GM21515 (cell line): ENCODE data around the gene TUT1.
A peak's percentile ranks its signal among the peaks of the same experiment; 100 is the strongest.
"Not testable (repeated sequence)": the region's sequence is repeated elsewhere in the genome, so short reads cannot be mapped to it uniquely, and the experiment has no call there.

ENCODE experiments used
- ATAC-seq: cut with Tn5 transposase; IDR thresholded peaks from one replicate; pipeline ENCODE4 v1.9.1; 2021; ENCODE audit not compliant: unreplicated experiment

TUT1 gene

GRCh38 chr11:62591448-62592145 is at the start of gene TUT1:
Gene TUT1, minus strand, starts transcription at chr11:62591523. Its CDS starts 38 bp downstream, at chr11:62591485.
- ATAC-seq = peak; percentile 74

GRCh38 chr11:62632492-62632891 is 41.2 kb upstream of the TUT1 start:
- no peak for ATAC-seq

DNA sequence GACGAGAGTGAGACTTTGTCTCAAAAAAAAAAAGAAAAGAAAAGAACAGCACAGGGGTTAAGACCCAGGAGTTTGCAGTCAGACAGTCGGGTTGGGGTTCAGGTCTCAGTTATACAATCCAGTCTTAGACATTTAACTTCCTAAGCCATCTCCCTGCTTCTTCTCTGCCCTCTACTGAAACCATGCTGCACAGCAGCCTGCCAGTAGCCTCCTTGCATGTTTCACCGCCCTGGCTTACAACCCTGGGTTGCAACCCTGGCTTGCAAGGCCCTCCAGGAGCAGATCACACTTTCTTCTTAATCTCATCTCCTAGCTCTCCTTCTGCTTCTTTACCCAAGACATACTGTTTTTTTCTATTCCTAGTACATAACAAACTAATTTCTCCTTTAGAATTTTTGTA is 36.4 kb upstream of the TUT1 start:
- no peak for ATAC-seq

- no peak for ATAC-seq
Observed at GRCh38 chr11:62622476-62623089, 31.3 kb upstream of the TUT1 start.

GRCh38 chr11:62621567-62622470 is 30.5 kb upstream of the TUT1 start, which contains the start of gene B3GAT3:
Gene B3GAT3, minus strand, starts transcription at chr11:62621986. Its CDS starts 39 bp downstream, at chr11:62621947.
- ATAC-seq = peak; percentile 86

DNA sequence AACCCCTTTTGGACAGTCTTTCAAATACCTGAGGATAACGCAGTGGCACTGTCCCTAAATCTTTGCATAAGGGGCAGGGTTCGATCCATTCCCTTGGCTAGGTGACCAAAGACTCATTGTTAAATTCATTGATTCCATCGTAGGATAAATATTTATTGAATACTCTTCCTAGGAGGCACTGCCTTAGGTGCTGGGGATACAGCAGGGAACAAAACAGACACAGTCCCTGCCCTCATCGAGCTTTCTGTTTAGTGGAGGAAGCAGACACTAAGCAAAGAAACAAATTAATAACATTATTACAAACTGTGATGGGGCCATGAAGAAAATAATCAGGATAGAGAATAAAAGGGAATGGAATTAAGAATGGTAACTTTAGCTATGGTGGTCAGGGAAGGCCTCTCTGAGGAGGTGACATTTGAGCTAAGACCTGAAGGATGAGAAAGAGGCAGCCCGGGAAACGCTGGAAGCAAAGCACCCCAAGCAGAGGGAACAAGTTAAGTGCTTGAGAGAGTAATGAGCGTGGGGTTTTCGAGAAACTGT is 29.8 kb upstream of the TUT1 start:
- no peak for ATAC-seq

- ATAC-seq = not testable (repeated sequence)
Observed at GRCh38 chr11:62616957-62617356, 25.6 kb upstream of the TUT1 start.

DNA sequence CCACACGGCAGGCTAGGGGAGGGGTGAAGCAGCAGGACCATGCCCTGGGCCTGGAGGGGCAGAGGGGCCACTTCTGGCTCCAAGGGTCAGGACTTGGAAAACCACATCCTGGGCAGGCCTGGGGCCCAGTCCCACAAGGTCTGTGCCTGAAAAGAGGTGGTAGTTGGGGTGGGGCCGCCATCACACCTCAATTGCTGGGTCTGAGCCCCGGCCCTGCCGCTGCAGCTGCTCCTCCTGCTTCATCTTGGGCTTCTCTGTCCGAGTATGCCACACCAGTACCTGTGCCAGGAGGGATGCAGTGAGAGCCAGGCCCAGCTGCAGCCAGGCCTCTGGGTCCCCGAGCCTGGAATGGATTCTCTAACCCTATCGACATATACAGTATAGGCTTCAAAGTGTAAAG is 24.2 kb upstream of the TUT1 start:
- ATAC-seq = no peak

GRCh38 chr11:62614275-62614674 is 23.0 kb upstream of the TUT1 start:
- no peak for ATAC-seq

DNA sequence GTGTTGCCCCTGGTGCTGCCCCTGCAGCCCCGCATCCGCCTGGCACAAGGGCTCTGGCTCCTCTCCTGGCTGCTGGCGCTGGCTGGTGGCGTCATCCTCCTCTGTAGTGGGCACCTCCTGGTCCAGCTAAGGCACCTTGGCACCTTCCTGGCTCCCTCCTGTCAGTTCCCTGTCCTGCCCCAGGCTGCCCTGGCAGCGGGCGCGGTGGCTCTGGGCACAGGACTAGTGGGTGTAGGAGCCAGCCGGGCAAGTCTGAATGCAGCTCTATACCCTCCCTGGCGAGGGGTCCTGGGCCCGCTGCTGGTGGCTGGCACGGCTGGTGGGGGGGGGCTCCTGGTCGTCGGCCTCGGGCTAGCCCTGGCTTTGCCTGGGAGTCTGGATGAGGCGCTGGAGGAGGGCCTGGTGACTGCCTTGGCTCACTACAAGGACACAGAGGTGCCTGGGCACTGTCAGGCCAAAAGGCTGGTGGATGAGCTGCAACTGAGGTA is 22.0 kb upstream of the TUT1 start:
- ATAC-seq = no peak

DNA sequence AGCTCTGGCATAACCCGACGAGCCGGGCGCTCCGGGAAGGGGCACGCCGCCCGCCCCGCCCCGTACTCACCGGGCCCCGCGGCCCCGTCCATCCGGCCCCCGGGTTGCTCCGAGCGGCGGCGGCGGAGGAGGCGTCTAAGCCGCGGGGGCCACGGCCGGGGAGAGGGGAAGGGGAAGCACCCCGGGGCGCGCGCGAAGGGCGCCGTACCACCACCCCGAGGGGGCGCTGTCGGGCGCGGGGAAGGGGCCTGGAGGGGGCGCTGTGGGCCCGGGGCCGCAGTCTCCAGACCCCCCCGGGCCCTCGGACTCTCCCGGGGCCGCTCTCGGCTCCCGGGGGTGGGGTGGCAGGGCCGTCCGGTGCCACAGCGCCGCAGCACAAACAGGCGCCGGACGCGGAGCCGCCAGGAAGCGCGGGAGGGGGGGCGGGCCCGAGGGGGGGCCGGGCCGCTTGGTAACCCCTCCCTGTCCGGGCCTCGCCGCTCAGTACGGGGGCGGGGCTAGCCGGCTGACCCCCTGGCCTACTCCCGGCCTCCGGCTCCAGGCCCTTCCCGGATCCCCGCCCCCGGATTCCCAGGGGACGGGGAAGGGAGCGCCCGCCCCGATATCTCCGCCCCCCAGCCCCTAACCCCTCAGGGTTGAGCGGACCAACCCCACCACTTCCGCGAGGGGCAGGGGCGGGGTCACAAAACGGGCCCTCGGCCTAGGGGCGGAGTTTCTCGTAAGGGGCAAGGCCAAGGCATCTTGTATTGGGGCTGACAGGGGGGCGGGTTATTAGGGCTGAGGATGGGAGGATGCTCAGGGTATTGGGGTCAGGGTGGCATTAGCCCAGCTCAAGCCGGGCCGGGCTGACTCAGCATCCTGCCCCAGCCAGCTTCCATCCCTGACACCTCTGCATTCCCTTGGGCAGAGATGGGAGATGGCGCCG is 21.3 kb upstream of the TUT1 start, which contains the start of the genes EML3 and ROM1:
Gene EML3 (minus strand): TSS at position 410 of the 925 bp plus-strand sequence. CDS start 318 bp downstream, at position 92.
Gene ROM1 (plus strand): TSS at position 892 of the 925 bp plus-strand sequence. CDS start 25 bp downstream, at position 917.
- peak; percentile 63 for ATAC-seq

GRCh38 chr11:62611705-62612365 is 20.5 kb upstream of the TUT1 start:
- ATAC-seq = no peak

- ATAC-seq = no peak
Observed at GRCh38 chr11:62610814-62611704, 19.7 kb upstream of the TUT1 start.

DNA sequence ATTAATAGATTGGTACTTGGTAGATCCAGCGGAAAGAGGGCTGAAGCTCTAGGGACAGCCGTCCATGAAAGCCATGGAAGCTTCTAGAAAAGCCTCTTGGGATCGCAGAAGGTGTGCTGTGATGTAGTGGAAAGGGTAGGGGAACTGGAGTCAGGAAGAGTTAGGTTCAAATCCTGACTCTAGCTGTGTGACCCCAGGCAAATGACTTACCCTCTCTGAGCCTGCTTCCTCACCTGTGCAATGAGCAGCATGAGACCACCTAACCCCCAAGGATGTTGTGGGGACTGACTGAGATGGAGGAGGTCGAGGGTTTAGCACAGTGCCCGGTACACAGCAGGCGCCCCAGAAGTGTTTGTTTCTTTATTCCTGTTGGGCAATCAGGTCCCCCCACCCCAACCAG is 19.1 kb upstream of the TUT1 start:
- no peak for ATAC-seq

- ATAC-seq = no peak
Observed at GRCh38 chr11:62608776-62609175, 17.5 kb upstream of the TUT1 start.

DNA sequence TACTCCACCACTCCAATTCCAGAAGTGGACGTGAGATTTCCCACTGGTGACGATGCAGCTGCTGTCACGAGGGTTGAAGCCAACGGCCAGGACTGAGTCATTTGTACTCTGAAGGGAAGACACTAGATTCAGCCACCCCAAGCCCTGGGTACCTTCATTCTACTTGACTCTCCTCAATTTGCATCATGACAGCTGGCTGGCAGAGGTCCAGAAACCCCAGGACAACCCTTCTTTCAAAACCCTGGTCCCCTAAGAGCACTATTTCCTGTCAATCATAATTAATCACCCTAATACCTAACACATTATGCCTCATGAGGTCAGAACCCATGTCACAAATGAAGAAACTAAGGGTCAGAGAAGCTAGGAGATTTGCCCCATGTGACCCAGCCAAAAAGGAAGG is 16.4 kb upstream of the TUT1 start:
- no peak for ATAC-seq

DNA sequence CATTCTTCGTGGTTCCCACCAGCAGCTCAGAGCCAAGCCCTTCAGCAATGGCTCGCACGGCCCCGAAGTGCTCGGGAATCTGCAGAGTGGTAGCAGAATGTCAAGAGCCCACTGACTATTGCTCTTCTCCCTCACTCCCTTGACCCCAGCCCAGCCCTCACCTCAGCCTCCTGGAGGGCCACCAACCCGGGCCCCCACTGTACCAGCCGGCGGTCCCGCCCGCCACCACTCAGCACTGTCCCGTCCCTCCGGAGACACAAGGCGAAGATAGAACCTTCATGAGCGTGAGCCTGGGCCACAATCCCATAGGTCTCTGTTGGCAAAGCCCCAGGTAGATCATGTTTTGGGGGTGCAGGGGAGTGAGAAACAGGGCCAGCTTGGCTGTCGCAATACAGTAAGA is 14.6 kb upstream of the TUT1 start:
- no peak for ATAC-seq

DNA sequence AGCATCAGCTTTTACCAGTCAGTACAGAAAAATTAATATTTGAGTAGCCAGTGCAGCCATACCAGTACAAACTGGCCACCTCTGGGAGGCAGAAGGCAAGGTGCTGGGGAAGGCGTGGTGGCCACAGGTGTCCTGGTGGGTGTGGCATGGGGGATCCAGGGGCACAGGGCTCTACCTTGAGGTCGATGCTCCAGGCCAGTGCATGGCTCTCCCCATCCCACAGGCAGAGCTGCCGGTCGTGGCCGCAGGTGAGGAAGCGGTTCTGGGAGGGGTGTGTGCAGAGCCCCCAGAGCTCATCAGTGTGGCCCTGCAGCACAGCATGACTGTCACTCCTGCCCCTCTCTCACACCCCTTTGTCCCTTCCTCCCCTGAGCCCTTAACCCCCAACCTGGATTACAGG is 14.1 kb upstream of the TUT1 start:
- no peak for ATAC-seq
